Gastroesophageal sphincter (tissue), 4 donors: ENCODE results near the gene RAB17. TPM values are rescaled to one million over a fixed set of nuclear protein-coding genes. Genes with fewer than 3 reads are reported as not detected.

Experiments used
- ATAC-seq: fragments of 150-250 bp; one replicate; pipeline ENCODE4 v1.9.1; 2016; ENCODE audit warnings: mild to moderate bottlenecking, moderate library complexity
- H3K27ac ChIP-seq, 4 donors: fragments of 200-600 bp; sonication (generic) in 3 of 4; 1 replicate in 3 of 4; 2 replicates in 1 of 4; pipeline ENCODE4 v1.5.1; 2016 to 2019
- H3K27me3 ChIP-seq: fragments of 200-600 bp; sonication (generic); one replicate; pipeline ENCODE4 v1.5.1; 2019
- H3K36me3 ChIP-seq, 2 donors: fragments of 200-600 bp; sonication (generic); one replicate each; pipeline ENCODE4 v1.5.1; 2019; ENCODE audit warnings: control low read depth in 1 of 2
- H3K4me1 ChIP-seq, 3 donors: fragments of 200-600 bp; sonication (generic); 1 replicate in 2 of 3; 2 replicates in 1 of 3; pipeline ENCODE4 v1.5.1; 2016 to 2019; ENCODE audit warnings: control low read depth in 2 of 3
- H3K4me3 ChIP-seq, 2 donors: fragments of 200-600 bp; sonication (generic); one replicate each; pipeline ENCODE4 v1.5.1; 2019; ENCODE audit warnings: mild to moderate bottlenecking in 1 of 2, moderate library complexity in 1 of 2
- H3K9me3 ChIP-seq, 3 donors: fragments of 200-600 bp; sonication (generic); one replicate each; pipeline ENCODE4 v1.5.1; 2017 to 2019; ENCODE audit warnings: control low read depth in 2 of 3
- EP300 ChIP-seq: sonication (generic); formaldehyde crosslinking; IDR thresholded peaks from one replicate; pipeline ENCODE4 v1.6.1; 2017; ENCODE audit warnings: antibody characterized with exemption, mild to moderate bottlenecking
- POLR2A ChIP-seq, 2 donors: fragments of 450-650 bp; IDR thresholded peaks; one replicate each; pipeline ENCODE4 v1.6.1; 2017; ENCODE audit warnings: antibody characterized with exemption in 2 of 2, mild to moderate bottlenecking in 2 of 2, moderate library complexity in 1 of 2
- POLR2AphosphoS5 ChIP-seq: sonication (generic); formaldehyde crosslinking; IDR thresholded peaks from one replicate; pipeline ENCODE4 v1.6.1; 2017; ENCODE audit warnings: antibody characterized with exemption
- WGBS, 2 donors: methylation state at CpG; one replicate each; pipeline ENCODE4 v1.1.5; 2018; ENCODE audit warnings: low coverage in 1 of 2; 5-methylcytosine and 5-hydroxymethylcytosine counted together
- total RNA-seq, 4 donors: library from RNA; depleted of rRNA; stranded (reverse); fragments of >200 nt; gene quantifications; one replicate each; pipeline ENCODE4 v1.1.0, GENCODE V29; 2016
- TF ChIP-seq, protein P1 (sequence below), 4 experiments: fragments of 200-600 bp in 2 of 4; fragments of 450-650 bp in 2 of 4; sonication (generic) in 1 of 4; IDR thresholded peaks; one replicate each; pipeline ENCODE4 v1.5.1; 2017 to 2019; ENCODE audit warnings: antibody characterized with exemption in 4 of 4, mild to moderate bottlenecking in 2 of 4, moderate library complexity in 2 of 4

The RAB17 gene
- total RNA-seq, 4 donors from 2014 or later: 0.81 to 6.7 (median 3.2) TPM

GRCh38 chr2:237541243-237541642 lies 49.3 kb downstream of the RAB17 start:
- ATAC-seq: no peak
- Histone ChIP-seq H3K27me3 (peaks cover 6% of the 10 kb centered on the region), H3K9me3 (no peaks in the 10 kb centered on the region), H3K4me1 (peaks cover 0 to 17% (median 11%) of the 10 kb centered on the region in 3 donors), H3K27ac (no peak overlapping the region), H3K36me3 (no peaks in the 10 kb centered on the region), H3K4me3 (no peak overlapping the region)
- TF ChIP-seq, protein P1, sequence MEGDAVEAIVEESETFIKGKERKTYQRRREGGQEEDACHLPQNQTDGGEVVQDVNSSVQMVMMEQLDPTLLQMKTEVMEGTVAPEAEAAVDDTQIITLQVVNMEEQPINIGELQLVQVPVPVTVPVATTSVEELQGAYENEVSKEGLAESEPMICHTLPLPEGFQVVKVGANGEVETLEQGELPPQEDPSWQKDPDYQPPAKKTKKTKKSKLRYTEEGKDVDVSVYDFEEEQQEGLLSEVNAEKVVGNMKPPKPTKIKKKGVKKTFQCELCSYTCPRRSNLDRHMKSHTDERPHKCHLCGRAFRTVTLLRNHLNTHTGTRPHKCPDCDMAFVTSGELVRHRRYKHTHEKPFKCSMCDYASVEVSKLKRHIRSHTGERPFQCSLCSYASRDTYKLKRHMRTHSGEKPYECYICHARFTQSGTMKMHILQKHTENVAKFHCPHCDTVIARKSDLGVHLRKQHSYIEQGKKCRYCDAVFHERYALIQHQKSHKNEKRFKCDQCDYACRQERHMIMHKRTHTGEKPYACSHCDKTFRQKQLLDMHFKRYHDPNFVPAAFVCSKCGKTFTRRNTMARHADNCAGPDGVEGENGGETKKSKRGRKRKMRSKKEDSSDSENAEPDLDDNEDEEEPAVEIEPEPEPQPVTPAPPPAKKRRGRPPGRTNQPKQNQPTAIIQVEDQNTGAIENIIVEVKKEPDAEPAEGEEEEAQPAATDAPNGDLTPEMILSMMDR (IDR thresholded peaks at IDR 0.05): no peak
- TF ChIP-seq POLR2A (IDR thresholded peaks at IDR 0.05) (no peak), POLR2AphosphoS5 (no peak), EP300 (no peak)
- WGBS, 2 donors: 90% methylated on average over 4 of the region's 5 CpGs; no CpG with 5 or more reads in 1 of the 2 donors

GRCh38 chr2:237540823-237541222 lies 49.7 kb downstream of the RAB17 start:
- H3K27ac ChIP-seq: no peak overlapping the region
- WGBS, 2 donors: 30 to 80% methylated on average over 1 to 3 of the region's 6 CpGs
- H3K9me3 ChIP-seq: no peaks in the 10 kb centered on the region
- TF ChIP-seq, protein P1 (IDR thresholded peaks at IDR 0.05): no peak
- H3K4me1 ChIP-seq: peaks cover 0 to 17% (median 11%) of the 10 kb centered on the region in 3 donors
- ATAC-seq: peak; percentile 74
- H3K4me3 ChIP-seq: no peak overlapping the region
- no peaks in the 10 kb centered on the region for H3K36me3 ChIP-seq
- peaks cover 6% of the 10 kb centered on the region for H3K27me3 ChIP-seq

GRCh38 chr2:237540223-237540775 lies 50.2 kb downstream of the RAB17 start:
- H3K4me3 ChIP-seq: no peak overlapping the region

GRCh38 chr2:237539681-237540080 lies 50.9 kb downstream of the RAB17 start:
- peaks cover 0 to 17% (median 11%) of the 10 kb centered on the region in 3 donors for H3K4me1 ChIP-seq
- H3K9me3 ChIP-seq: no peaks in the 10 kb centered on the region
- no peak overlapping the region for H3K4me3 ChIP-seq
- ATAC-seq: no peak
- peaks cover 6% of the 10 kb centered on the region for H3K27me3 ChIP-seq
- WGBS, 2 donors: 47 to 58% methylated on average over 2 to 4 of the region's 6 CpGs
- TF ChIP-seq EP300 (no peak), POLR2A (IDR thresholded peaks at IDR 0.05) (no peak), POLR2AphosphoS5 (no peak)
- TF ChIP-seq, protein P1 (IDR thresholded peaks at IDR 0.05): no peak
- no peaks in the 10 kb centered on the region for H3K36me3 ChIP-seq
- no peak overlapping the region for H3K27ac ChIP-seq

More at GRCh38 chr2:237540223-237540775, 50.2 kb downstream of the RAB17 start:
- WGBS, 2 donors: 97% methylated on average over 5 of the region's 13 CpGs; no CpG with 5 or more reads in 1 of the 2 donors
- no peak overlapping the region for H3K27ac ChIP-seq
- H3K9me3 ChIP-seq: no peaks in the 10 kb centered on the region
- H3K4me1 ChIP-seq: peaks cover 0 to 17% (median 11%) of the 10 kb centered on the region in 3 donors
- ATAC-seq: peak; percentile 17
- H3K36me3 ChIP-seq: no peaks in the 10 kb centered on the region
- H3K27me3 ChIP-seq: peaks cover 6% of the 10 kb centered on the region
- TF ChIP-seq, protein P1 (IDR thresholded peaks at IDR 0.05): no peak
- TF ChIP-seq POLR2A (IDR thresholded peaks at IDR 0.05): no peak
- TF ChIP-seq POLR2AphosphoS5: no peak

DNA sequence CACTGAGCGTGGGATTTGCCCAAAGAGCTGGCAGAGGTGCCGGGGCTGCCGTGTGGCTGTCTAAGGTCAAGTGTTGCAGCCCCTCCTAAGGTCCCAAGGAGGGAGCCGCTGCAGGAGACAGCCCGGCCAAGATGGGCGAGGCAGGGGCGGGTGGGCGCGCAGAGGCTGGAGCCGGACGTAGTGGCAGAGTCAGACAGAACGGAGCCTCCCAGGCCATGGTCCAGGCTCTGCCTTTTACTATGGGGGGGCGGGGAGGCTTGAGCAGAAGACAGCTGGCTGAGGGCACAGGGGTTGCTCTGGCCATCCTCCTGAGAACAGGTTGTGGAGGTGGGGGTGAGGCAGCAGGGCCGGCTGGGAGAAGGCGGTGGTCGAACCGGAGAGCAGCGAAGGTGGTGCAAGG lies 51.6 kb downstream of the RAB17 start:
- Histone ChIP-seq H3K27ac (no peak overlapping the region), H3K36me3 (no peaks in the 10 kb centered on the region), H3K27me3 (peaks cover 6% of the 10 kb centered on the region), H3K9me3 (no peaks in the 10 kb centered on the region), H3K4me1 (peaks cover 0 to 17% (median 11%) of the 10 kb centered on the region in 3 donors), H3K4me3 (no peak overlapping the region)
- no peak for ATAC-seq
- WGBS, 2 donors: 93% methylated on average over 4 of the region's 18 CpGs; no CpG with 5 or more reads in 1 of the 2 donors
- TF ChIP-seq POLR2AphosphoS5 (no peak), EP300 (no peak), POLR2A (IDR thresholded peaks at IDR 0.05) (no peak)
- TF ChIP-seq, protein P1 (IDR thresholded peaks at IDR 0.05): no peak
